ENCODE results near the gene RRN3.
"Not testable (repeated sequence)": the region's sequence is repeated elsewhere in the genome, so short reads cannot be mapped to it uniquely, and the experiment has no call there.

DNA sequence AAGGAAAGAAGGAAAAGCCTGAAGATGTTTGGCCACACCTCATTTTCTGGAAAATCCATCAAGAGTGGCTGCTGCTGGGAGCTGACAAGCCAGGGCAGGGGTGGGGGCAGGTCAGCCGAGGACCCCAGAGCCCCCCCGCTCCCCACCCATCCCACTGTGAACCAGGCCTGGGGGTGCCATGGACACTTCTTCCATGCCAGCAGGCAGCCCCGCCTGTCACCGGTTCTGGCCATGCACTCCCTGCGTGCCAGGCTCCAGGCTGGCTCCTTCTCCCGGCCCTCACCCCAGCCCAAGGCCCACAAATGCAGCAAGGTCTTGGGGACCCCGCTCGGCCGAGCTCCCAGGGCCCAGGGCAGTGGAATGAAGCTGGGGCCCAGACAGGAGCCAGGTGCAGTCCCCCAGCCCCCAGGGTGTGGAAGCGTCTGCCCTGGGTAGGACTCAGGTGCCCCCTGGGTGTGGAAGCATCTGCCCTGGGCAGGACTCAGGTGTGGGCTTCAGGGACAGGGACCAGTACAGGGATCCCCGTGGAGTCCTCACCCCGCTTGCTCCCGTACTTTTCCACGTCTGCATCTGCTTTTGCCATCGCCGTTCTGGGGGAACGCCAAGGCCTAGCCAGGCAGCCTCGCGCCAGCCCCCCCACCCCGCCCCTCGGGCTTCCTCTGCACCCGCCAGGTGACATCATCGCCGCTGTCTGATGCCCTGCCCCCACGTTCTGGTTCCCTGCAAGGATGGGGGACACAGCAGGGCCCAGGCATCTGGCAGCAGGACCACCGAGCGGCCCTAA lies 48.2 kb upstream of the RRN3 start:
- TF ChIP-seq, protein P1, sequence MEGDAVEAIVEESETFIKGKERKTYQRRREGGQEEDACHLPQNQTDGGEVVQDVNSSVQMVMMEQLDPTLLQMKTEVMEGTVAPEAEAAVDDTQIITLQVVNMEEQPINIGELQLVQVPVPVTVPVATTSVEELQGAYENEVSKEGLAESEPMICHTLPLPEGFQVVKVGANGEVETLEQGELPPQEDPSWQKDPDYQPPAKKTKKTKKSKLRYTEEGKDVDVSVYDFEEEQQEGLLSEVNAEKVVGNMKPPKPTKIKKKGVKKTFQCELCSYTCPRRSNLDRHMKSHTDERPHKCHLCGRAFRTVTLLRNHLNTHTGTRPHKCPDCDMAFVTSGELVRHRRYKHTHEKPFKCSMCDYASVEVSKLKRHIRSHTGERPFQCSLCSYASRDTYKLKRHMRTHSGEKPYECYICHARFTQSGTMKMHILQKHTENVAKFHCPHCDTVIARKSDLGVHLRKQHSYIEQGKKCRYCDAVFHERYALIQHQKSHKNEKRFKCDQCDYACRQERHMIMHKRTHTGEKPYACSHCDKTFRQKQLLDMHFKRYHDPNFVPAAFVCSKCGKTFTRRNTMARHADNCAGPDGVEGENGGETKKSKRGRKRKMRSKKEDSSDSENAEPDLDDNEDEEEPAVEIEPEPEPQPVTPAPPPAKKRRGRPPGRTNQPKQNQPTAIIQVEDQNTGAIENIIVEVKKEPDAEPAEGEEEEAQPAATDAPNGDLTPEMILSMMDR (IDR thresholded peaks at IDR 0.05) = not testable (repeated sequence)
- not testable (repeated sequence) for TF ChIP-seq POLR2A (IDR thresholded peaks at IDR 0.05)
